Measurements from ENCODE around the gene CLCF1.

The CLCF1 gene

GRCh38 chr11:67396587-67397389 lies 23.4 kb upstream of the CLCF1 start:
- H3K4me3 ChIP-seq (ENCODE audit: low read depth, low read length): no peak overlapping the region
- TF ChIP-seq CTCF (IDR thresholded peaks at IDR 0.05; ENCODE audit: borderline replicate concordance, insufficient read depth, low read depth, low read length): no peak

GRCh38 chr11:67396259-67396581 lies 22.8 kb upstream of the CLCF1 start:
- no peak overlapping the region for H3K4me3 ChIP-seq (ENCODE audit: low read depth, low read length)
- no peak for TF ChIP-seq CTCF (IDR thresholded peaks at IDR 0.05; ENCODE audit: borderline replicate concordance, insufficient read depth, low read depth, low read length)

- H3K4me3 ChIP-seq (ENCODE audit: low read depth, low read length): no peak overlapping the region
Observed at GRCh38 chr11:67395555-67396258, 22.3 kb upstream of the CLCF1 start.

GRCh38 chr11:67393990-67394389 lies 20.6 kb upstream of the CLCF1 start:
- no peak for TF ChIP-seq CTCF (IDR thresholded peaks at IDR 0.05; ENCODE audit: borderline replicate concordance, insufficient read depth, low read depth, low read length)
- no peak overlapping the region for H3K4me3 ChIP-seq (ENCODE audit: low read depth, low read length)

More at GRCh38 chr11:67395555-67396258, 22.3 kb upstream of the CLCF1 start:
- no peak for TF ChIP-seq CTCF (IDR thresholded peaks at IDR 0.05; ENCODE audit: borderline replicate concordance, insufficient read depth, low read depth, low read length)

GRCh38 chr11:67393437-67393836 lies 20.0 kb upstream of the CLCF1 start:
- TF ChIP-seq CTCF (IDR thresholded peaks at IDR 0.05; ENCODE audit: borderline replicate concordance, insufficient read depth, low read depth, low read length): no peak
- no peak overlapping the region for H3K4me3 ChIP-seq (ENCODE audit: low read depth, low read length)

- peak overlapping the region; percentile 93 for H3K4me3 ChIP-seq (ENCODE audit: low read depth, low read length)
- TF ChIP-seq CTCF (IDR thresholded peaks at IDR 0.05; ENCODE audit: borderline replicate concordance, insufficient read depth, low read depth, low read length): no peak
Observed at GRCh38 chr11:67392183-67392715, 18.9 kb upstream of the CLCF1 start.

Data from GM12875 (cell line).